MCF 10A (cell line): ENCODE measurements around the gene PPM1J. TPM values are rescaled to one million over a fixed set of nuclear protein-coding genes. Genes with fewer than 3 reads are reported as not detected.

Experiments used
- BruUV-seq: library from RNA; stranded (reverse); fragments of 400-500 nt; replicated peaks from 2 replicates; lab custom pipeline; 2021; lab: Mats Ljungman, UMichigan
- CTCF ChIA-PET: fragments of 300-600 bp; sonication (Branson Sonifier 250); formaldehyde crosslinking; extraction: SDS; loops from one replicate; lab custom pipeline; 2021; ENCODE audit warnings: antibody characterized with exemption, inconsistent platforms; lab: Yijun Ruan, JAX
- POLR2A ChIA-PET: fragments of 300-600, 350-650 bp; sonication (Branson Sonifier 250); formaldehyde crosslinking; extraction: SDS; loops from one replicate; lab custom pipeline; 2020; ENCODE audit warnings: antibody characterized with exemption, inconsistent platforms; lab: Yijun Ruan, JAX
- DNase-seq: peaks from one replicate; pipeline ENCODE4 v3.0.0-alpha.2; 2018; ENCODE audit not compliant: unreplicated experiment
- H3K27ac Mint-ChIP-seq: one replicate; pipeline ENCODE4 v1.8.0; 2022; ENCODE audit warnings: mild to moderate bottlenecking, low read depth, mixed read lengths; ENCODE audit not compliant: unreplicated experiment
- H3K27me3 Mint-ChIP-seq: one replicate; pipeline ENCODE4 v1.8.0; 2022; ENCODE audit warnings: mixed read lengths; ENCODE audit not compliant: insufficient read depth, unreplicated experiment
- H3K36me3 Mint-ChIP-seq: one replicate; pipeline ENCODE4 v1.8.0; 2022; ENCODE audit warnings: mild to moderate bottlenecking, moderate library complexity, mixed read lengths; ENCODE audit not compliant: insufficient read depth, unreplicated experiment
- H3K4me1 Mint-ChIP-seq: one replicate; pipeline ENCODE4 v1.8.0; 2022; ENCODE audit warnings: mixed read lengths; ENCODE audit not compliant: insufficient read depth, unreplicated experiment
- H3K4me3 Mint-ChIP-seq: one replicate; pipeline ENCODE4 v1.8.0; 2022; ENCODE audit warnings: mild to moderate bottlenecking, moderate library complexity, mixed read lengths; ENCODE audit not compliant: unreplicated experiment
- H3K9me3 Mint-ChIP-seq: one replicate; pipeline ENCODE4 v1.8.0; 2022; ENCODE audit warnings: mixed read lengths; ENCODE audit not compliant: unreplicated experiment
- intact Hi-C: fragments of 100-400 bp; cut with micrococcal nuclease; formaldehyde crosslinking; loops from 2 replicates; pipeline ENCODE4 v1.14.1; 2022
- total RNA-seq: library from RNA; stranded (reverse); gene quantifications from 2 replicates; pipeline ENCODE4 v1.2.3, GENCODE V29; 2022
- TF ChIP-seq, protein P1 (sequence below): fragments of 200-600 bp; IDR thresholded peaks from one replicate; pipeline ENCODE4 v1.8.0; 2022; ENCODE audit warnings: antibody characterized with exemption, mild to moderate bottlenecking; ENCODE audit not compliant: unreplicated experiment

Gene PPM1J
- total RNA-seq, 1 experiment from 2014 or later, result 1.5 TPM

DNA sequence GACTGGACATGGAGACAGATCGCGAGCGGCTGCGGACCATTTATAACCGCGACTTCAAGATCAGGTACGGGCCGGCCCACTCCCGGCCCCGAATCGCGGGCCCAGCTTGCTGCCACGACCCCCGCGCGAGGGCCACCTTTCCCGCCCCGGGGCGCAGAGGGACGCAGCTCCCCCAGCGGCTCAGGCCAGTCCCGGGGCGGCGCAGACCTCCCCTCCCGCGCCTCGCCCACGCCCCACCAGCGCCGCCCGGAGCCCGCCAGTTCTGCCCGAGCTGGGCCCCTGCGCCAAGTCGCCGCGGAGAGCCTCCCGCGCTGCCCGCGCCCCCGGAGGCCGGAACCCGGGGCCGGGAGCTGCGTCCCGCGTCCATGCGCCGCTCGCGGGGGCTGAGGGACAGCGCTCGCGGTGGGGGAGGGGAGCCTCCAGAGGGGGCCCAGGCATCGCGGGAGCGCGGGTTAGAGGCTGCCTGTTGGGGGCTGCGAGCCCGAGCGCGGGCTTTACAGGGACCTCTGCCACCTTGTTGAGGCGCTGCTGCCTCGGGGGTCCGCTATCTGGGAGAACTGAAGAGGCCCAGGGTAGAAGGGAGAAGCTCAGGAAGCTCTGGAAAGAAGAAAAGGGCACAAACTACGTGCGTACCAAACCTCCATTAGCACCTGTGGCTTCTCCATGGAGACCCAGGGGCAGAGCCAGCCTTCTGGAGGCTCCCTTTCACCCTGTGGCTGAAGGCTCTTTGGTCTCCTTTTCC, 40.0 kb downstream of the PPM1J start:
- BruUV-seq, result no TSS peak
- CTCF ChIA-PET, result interaction anchor here (0.9 to 4.9 kb wide), 11 partner anchors 10 to 284 kb away, joined by 3 to 34 read pairs (median 10); partner anchors contain the start of genes CAPZA1 and ST7L
- TF ChIP-seq, protein P1, sequence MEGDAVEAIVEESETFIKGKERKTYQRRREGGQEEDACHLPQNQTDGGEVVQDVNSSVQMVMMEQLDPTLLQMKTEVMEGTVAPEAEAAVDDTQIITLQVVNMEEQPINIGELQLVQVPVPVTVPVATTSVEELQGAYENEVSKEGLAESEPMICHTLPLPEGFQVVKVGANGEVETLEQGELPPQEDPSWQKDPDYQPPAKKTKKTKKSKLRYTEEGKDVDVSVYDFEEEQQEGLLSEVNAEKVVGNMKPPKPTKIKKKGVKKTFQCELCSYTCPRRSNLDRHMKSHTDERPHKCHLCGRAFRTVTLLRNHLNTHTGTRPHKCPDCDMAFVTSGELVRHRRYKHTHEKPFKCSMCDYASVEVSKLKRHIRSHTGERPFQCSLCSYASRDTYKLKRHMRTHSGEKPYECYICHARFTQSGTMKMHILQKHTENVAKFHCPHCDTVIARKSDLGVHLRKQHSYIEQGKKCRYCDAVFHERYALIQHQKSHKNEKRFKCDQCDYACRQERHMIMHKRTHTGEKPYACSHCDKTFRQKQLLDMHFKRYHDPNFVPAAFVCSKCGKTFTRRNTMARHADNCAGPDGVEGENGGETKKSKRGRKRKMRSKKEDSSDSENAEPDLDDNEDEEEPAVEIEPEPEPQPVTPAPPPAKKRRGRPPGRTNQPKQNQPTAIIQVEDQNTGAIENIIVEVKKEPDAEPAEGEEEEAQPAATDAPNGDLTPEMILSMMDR, result no peak
- POLR2A ChIA-PET, result interaction anchor here (0.5 to 6.3 kb wide), 18 partner anchors 8 to 984 kb away, joined by 3 to 85 read pairs (median 20); partner anchors contain the start of genes CAPZA1, CTTNBP2NL, PPM1J and RHOC
- peak overlapping the region; percentile 100 for H3K27ac Mint-ChIP-seq
- no peaks in the 10 kb centered on the region for H3K27me3 Mint-ChIP-seq
- intact Hi-C loops, result loop anchor here (1.0 kb wide), 1 partner anchor 30 kb away; no protein-coding TSS in a partner anchor
- H3K36me3 Mint-ChIP-seq, result peaks cover 38% of the 10 kb centered on the region
- peaks cover 36% of the 10 kb centered on the region for H3K4me1 Mint-ChIP-seq
- peak overlapping the region; percentile 99 for H3K4me3 Mint-ChIP-seq
- no peaks in the 10 kb centered on the region for H3K9me3 Mint-ChIP-seq
- peak; percentile 17 for DNase-seq

DNA sequence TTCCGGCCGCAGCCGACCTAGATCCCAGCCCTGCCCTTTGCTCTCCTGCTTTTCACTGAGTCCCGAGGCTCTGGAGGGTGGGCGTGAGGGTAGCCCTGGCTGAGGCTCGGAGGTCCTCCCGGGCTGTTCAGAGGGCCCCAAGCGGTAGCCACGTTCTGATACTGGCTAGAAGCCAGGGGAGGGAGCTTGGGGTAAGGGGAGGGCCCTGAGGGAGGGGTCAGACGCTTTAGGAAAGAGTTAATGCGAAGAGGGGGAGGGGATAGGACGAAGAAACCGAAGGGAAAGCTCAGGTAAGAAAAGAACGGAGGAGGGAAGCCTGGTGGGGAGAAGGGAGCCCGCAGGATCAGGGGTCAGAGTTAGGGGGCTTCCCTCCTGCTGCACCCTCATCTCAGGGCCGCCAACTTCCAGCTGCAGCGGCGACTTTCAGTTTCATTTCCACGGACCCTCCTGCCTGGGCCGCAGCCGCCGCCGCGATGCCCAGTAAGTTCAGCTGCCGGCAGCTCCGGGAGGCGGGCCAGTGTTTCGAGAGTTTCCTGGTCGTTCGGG, 40.6 kb downstream of the PPM1J start, which contains the start of gene MOV10:
Gene MOV10, plus strand, starts transcription at position 220 of the 546 bp plus-strand sequence. Its CDS starts 254 bp downstream, at position 474.
- peak; percentile 84 for DNase-seq
- peak within 1 kb of the TSS; percentile 100 for H3K27ac Mint-ChIP-seq
- ChIA-PET POLR2A (interaction anchor here (0.5 to 6.3 kb wide), 20 partner anchors 9 to 283 kb away, joined by 3 to 85 read pairs (median 14); partner anchors contain the start of genes CAPZA1, CTTNBP2NL, PPM1J and RHOC), CTCF (interaction anchor here (0.9 to 4.9 kb wide), 14 partner anchors 11 to 283 kb away, joined by 3 to 34 read pairs (median 8); partner anchors contain the start of genes CAPZA1, PPM1J and ST7L)
- H3K4me1 Mint-ChIP-seq, result peaks cover 35% of the 10 kb centered on the region
- intact Hi-C loops, result loop anchor here (1.0 kb wide), 1 partner anchor 31 kb away; no protein-coding TSS in a partner anchor
- H3K4me3 Mint-ChIP-seq, result peak within 1 kb of the TSS; percentile 99
- BruUV-seq, result no TSS peak
- H3K36me3 Mint-ChIP-seq, result peaks cover 45% of the 10 kb centered on the region
- TF ChIP-seq, protein P1, result no peak
- no peaks in the 10 kb centered on the region for H3K27me3 Mint-ChIP-seq
- H3K9me3 Mint-ChIP-seq, result no peaks in the 10 kb centered on the region

DNA sequence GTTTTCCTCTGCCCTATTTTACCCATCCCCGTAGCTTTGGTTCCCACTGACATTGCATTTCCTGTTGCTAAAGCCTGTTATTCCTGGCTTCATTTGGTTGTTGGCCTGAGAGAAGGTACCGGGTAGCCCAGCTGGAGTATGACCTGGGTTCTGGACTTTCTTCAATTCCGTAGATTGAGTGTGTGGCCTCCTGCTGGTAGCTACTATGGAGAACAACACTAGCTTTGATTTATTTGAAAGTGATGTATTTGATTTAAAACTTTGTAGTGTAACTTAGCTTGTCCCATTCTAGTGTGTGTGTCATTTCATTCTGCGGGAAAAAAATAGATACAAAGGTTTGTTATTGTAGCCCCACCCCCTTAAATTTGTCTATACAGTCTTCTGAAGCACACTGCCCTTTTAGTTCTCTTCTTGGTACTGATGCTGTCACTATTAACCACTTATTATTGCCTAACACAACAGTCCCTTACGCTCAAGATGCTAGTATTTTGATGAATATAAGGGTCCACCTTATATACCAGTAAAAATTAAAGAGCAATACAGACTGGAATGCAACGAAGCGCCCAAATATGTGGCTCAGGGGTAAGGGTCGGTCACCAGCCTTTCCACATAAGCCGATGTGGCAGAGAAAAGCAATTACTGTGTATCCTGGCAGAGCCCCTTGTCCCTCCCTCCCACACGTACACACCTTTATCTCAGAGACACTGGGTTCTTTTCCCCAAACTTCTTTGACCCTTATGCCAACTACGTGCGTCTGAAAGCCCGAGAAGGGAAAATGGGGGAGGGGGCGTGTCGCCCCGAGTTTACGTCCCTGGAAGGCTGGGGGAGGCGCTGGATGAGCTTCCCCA, 41.3 kb downstream of the PPM1J start:
- BruUV-seq, result no TSS peak
- peaks cover 29% of the 10 kb centered on the region for H3K4me1 Mint-ChIP-seq

More for the DNA sequence above, 41.3 kb downstream of the PPM1J start:
- Mint-ChIP-seq H3K4me3 (peak overlapping the region; percentile 99), H3K27me3 (no peaks in the 10 kb centered on the region), H3K36me3 (peaks cover 47% of the 10 kb centered on the region), H3K27ac (peak overlapping the region; percentile 100), H3K9me3 (no peaks in the 10 kb centered on the region)
- ChIA-PET CTCF (interaction anchor here (0.6 to 4.9 kb wide), 26 partner anchors 9 to 283 kb away, joined by 3 to 34 read pairs (median 5); partner anchors contain the start of genes CAPZA1, PPM1J and ST7L), POLR2A (interaction anchor here (0.5 to 6.3 kb wide), 28 partner anchors 9 to 458 kb away, joined by 3 to 85 read pairs (median 8); partner anchors contain the start of genes CAPZA1, PPM1J, RHOC and ST7L)
- DNase-seq, result peak; percentile 62
- intact Hi-C loops, result loop anchor here (1.0 to 2.0 kb wide), 3 partner anchors 31 to 283 kb away; no protein-coding TSS in a partner anchor
- TF ChIP-seq, protein P1, result peak; percentile 40
